Gastrocnemius medialis (tissue), 4 donors: ENCODE data around the gene SYT1. TPM values are rescaled to one million over a fixed set of nuclear protein-coding genes. Genes with fewer than 3 reads are reported as not detected.

Source experiments
- ATAC-seq, 2 donors: fragments of 150-250 bp; one replicate each; pipeline ENCODE4 v1.9.1; 2016
- DNase-seq, 2 donors: peaks; one replicate each; pipeline ENCODE4 v3.0.0-alpha.2; 2019
- H3K27ac ChIP-seq, 4 donors: fragments of 200-600 bp; sonication (generic); 1 replicate in 1 of 4; 2 replicates in 3 of 4; pipeline ENCODE4 v1.5.1; 2016 to 2018; ENCODE audit warnings: mild to moderate bottlenecking in 2 of 4, moderate library complexity in 1 of 4
- H3K27me3 ChIP-seq, 3 donors: fragments of 200-600 bp; sonication (generic) in 2 of 3; 1 replicate in 1 of 3; 2 replicates in 2 of 3; pipeline versions ENCODE4 v1.5.1 to v1.6.0; 2016 to 2019; ENCODE audit warnings: mild to moderate bottlenecking in 1 of 3, moderate library complexity in 1 of 3
- H3K36me3 ChIP-seq, 2 donors: fragments of 200-600 bp; sonication (generic) in 1 of 2; one replicate each; pipeline ENCODE4 v1.5.1; 2017 to 2018
- H3K4me1 ChIP-seq, 2 donors: fragments of 200-600 bp; sonication (generic) in 1 of 2; one replicate each; pipeline ENCODE4 v1.5.1; 2016 to 2017; ENCODE audit warnings: mild to moderate bottlenecking in 2 of 2
- H3K4me3 ChIP-seq, 4 donors: fragments of 200-600 bp; sonication (generic) in 3 of 4; 1 replicate in 1 of 4; 2 replicates in 3 of 4; pipeline ENCODE4 v1.5.1; 2016 to 2019; ENCODE audit warnings: mild to moderate bottlenecking in 2 of 4
- H3K9me3 ChIP-seq, 3 donors: fragments of 200-600 bp; sonication (generic) in 2 of 3; 1 replicate in 1 of 3; 2 replicates in 2 of 3; pipeline ENCODE4 v1.5.1; 2016 to 2019
- POLR2A ChIP-seq, 2 donors: fragments of 450-650 bp; IDR thresholded peaks; one replicate each; pipeline ENCODE4 v1.6.1; 2017; ENCODE audit warnings: antibody characterized with exemption in 2 of 2, mild to moderate bottlenecking in 2 of 2, moderate library complexity in 2 of 2
- in situ Hi-C, 4 donors: fragments of 200-750 bp; cut with MboI; loops; one replicate each; pipeline versions ENCODE4 v1.15.0 to v1.8.0; 2017; ENCODE audit warnings: low sequenced_read_pairs in 4 of 4
- intact Hi-C: fragments of 100-400 bp; cut with DNase I; formaldehyde crosslinking; loops from one replicate; pipeline ENCODE4 v1.15.1; 2023; ENCODE audit warnings: low total_unique reads
- total RNA-seq, 4 donors: library from RNA; depleted of rRNA; stranded (reverse); fragments of >200 nt; gene quantifications; one replicate each; pipeline versions ENCODE4 v1.1.0 to v1.2.3, GENCODE V29; 2016
- TF ChIP-seq, protein P1 (sequence below), 5 experiments: fragments of 450-650 bp in 3 of 5; fragments of 200-600 bp in 2 of 5; sonication (generic) in 2 of 5; IDR thresholded peaks in 4 of 5; conservative IDR thresholded peaks in 1 of 5; 1 replicate in 4 of 5; 2 replicates in 1 of 5; pipeline ENCODE4 v1.5.1; 2016 to 2019; ENCODE audit warnings: antibody characterized with exemption in 5 of 5, mild to moderate bottlenecking in 3 of 5, moderate library complexity in 3 of 5

SYT1 gene
- total RNA-seq, 4 donors from 2014 or later: 0.13 to 0.88 TPM; not detected in 2

DNA sequence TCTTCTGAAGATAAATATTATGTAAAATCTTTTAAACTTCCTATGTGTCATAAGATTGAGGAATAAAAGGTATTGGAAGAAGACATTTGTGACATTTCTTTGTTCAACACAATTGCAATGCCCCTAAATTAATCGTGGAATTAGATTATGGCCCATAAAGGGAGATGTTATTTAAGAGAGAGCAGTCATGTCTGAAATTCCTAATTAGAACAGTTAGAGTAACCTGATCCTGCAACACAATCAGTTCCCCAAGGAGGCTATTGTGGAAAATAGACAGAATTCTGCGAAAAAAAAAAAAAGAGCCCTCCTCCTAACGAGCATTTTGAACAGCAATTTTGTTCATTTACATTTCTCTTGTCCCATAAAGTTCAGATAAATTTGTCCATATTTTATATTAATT, 486.7 kb downstream of the SYT1 start:
- Histone ChIP-seq H3K4me1 (no peaks in the 10 kb centered on the region), H3K27ac (no peak overlapping the region), H3K27me3 (no peaks in the 10 kb centered on the region), H3K9me3 (no peaks in the 10 kb centered on the region), H3K4me3 (no peak overlapping the region), H3K36me3 (no peaks in the 10 kb centered on the region)
- no peak for TF ChIP-seq POLR2A (IDR thresholded peaks at IDR 0.05)
- in situ Hi-C loops (no loop called here), intact Hi-C loops (no loop called here)
- no peak for DNase-seq
- no peak for ATAC-seq

GRCh38 chr12:79356216-79356615, 491.6 kb downstream of the SYT1 start:
- TF ChIP-seq, protein P1, sequence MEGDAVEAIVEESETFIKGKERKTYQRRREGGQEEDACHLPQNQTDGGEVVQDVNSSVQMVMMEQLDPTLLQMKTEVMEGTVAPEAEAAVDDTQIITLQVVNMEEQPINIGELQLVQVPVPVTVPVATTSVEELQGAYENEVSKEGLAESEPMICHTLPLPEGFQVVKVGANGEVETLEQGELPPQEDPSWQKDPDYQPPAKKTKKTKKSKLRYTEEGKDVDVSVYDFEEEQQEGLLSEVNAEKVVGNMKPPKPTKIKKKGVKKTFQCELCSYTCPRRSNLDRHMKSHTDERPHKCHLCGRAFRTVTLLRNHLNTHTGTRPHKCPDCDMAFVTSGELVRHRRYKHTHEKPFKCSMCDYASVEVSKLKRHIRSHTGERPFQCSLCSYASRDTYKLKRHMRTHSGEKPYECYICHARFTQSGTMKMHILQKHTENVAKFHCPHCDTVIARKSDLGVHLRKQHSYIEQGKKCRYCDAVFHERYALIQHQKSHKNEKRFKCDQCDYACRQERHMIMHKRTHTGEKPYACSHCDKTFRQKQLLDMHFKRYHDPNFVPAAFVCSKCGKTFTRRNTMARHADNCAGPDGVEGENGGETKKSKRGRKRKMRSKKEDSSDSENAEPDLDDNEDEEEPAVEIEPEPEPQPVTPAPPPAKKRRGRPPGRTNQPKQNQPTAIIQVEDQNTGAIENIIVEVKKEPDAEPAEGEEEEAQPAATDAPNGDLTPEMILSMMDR (IDR thresholded peaks at IDR 0.05 in 4 of 5, conservative IDR thresholded peaks at IDR 0.05 in 1 of 5): no peak
- no peak for TF ChIP-seq POLR2A (IDR thresholded peaks at IDR 0.05)

GRCh38 chr12:79357048-79357447, 492.5 kb downstream of the SYT1 start:
- Histone ChIP-seq H3K27ac (no peak overlapping the region), H3K36me3 (no peaks in the 10 kb centered on the region), H3K9me3 (no peaks in the 10 kb centered on the region), H3K4me1 (no peaks in the 10 kb centered on the region), H3K4me3 (no peak overlapping the region), H3K27me3 (no peaks in the 10 kb centered on the region)
- DNase-seq (no peak), ATAC-seq (no peak)
- intact Hi-C loops: no loop called here
- TF ChIP-seq POLR2A (IDR thresholded peaks at IDR 0.05): no peak
- TF ChIP-seq, protein P1 (IDR thresholded peaks at IDR 0.05 in 4 of 5, conservative IDR thresholded peaks at IDR 0.05 in 1 of 5): no peak
- in situ Hi-C loops: no loop called here

More at GRCh38 chr12:79356216-79356615, 491.6 kb downstream of the SYT1 start:
- Histone ChIP-seq H3K27me3 (no peaks in the 10 kb centered on the region), H3K4me1 (no peaks in the 10 kb centered on the region), H3K36me3 (no peaks in the 10 kb centered on the region), H3K4me3 (no peak overlapping the region), H3K9me3 (no peaks in the 10 kb centered on the region), H3K27ac (no peak overlapping the region)
- in situ Hi-C loops: no loop called here
- intact Hi-C loops: no loop called here
- no peak for ATAC-seq
- DNase-seq: no peak

- Histone ChIP-seq H3K27me3 (no peaks in the 10 kb centered on the region), H3K27ac (no peak overlapping the region), H3K36me3 (no peaks in the 10 kb centered on the region), H3K4me1 (no peaks in the 10 kb centered on the region), H3K4me3 (no peak overlapping the region), H3K9me3 (no peaks in the 10 kb centered on the region)
- in situ Hi-C loops (no loop called here), intact Hi-C loops (no loop called here)
- no peak for TF ChIP-seq POLR2A (IDR thresholded peaks at IDR 0.05)
- TF ChIP-seq, protein P1 (IDR thresholded peaks at IDR 0.05 in 4 of 5, conservative IDR thresholded peaks at IDR 0.05 in 1 of 5): no peak
- ATAC-seq: no peak
- no peak for DNase-seq
These were observed 494.2 kb downstream of the SYT1 start for GRCh38 chr12:79358716-79359300.

DNA sequence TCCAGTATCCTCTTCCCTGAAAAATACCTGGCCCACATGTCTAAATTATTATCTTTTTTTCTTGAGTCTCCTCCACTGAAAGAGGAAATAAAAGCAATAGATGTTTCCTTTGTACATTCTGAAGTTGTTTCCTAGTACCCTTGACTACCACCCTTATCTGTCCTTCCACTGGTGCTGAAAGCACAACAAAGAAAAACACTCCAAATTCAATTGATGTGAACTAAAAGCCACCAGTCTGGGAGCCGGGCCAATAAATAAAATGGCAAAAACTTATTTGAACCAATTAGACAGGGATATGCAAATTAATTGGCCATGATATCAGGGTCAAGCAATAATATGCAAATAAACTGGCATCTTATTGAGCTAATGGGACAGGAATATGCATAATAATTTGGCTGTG, 495.7 kb downstream of the SYT1 start:
- in situ Hi-C loops (no loop called here), intact Hi-C loops (no loop called here)

More for the DNA sequence above, 495.7 kb downstream of the SYT1 start:
- Histone ChIP-seq H3K27ac (no peak overlapping the region), H3K36me3 (no peaks in the 10 kb centered on the region), H3K4me1 (no peaks in the 10 kb centered on the region), H3K4me3 (no peak overlapping the region), H3K27me3 (no peaks in the 10 kb centered on the region), H3K9me3 (no peaks in the 10 kb centered on the region)
- no peak for ATAC-seq
- TF ChIP-seq, protein P1 (IDR thresholded peaks at IDR 0.05 in 4 of 5, conservative IDR thresholded peaks at IDR 0.05 in 1 of 5): no peak
- no peak for TF ChIP-seq POLR2A (IDR thresholded peaks at IDR 0.05)
- no peak for DNase-seq
